SU-DHL-6 (cell line): ENCODE results near the gene RBM33.

Experiments used
- H2AFZ ChIP-seq: fragments of 200-600 bp; sonication (generic); 2 replicates; pipeline ENCODE4 v1.6.1; 2014; ENCODE audit warnings: low read depth, mild to moderate bottlenecking, moderate library complexity, mixed read lengths, antibody characterized with exemption, low read length; ENCODE audit not compliant: severe bottlenecking
- H3F3A ChIP-seq: fragments of 200-600 bp; shearing (Covaris generic); 2 replicates; pipeline ENCODE4 v1.6.0; 2016; ENCODE audit warnings: antibody characterized with exemption, mild to moderate bottlenecking; ENCODE audit not compliant: insufficient read depth
- H3K27ac ChIP-seq: fragments of 200-600 bp; sonication (generic); 2 replicates; pipeline ENCODE4 v1.5.1; 2016; ENCODE audit warnings: low read depth, mild to moderate bottlenecking, low read length, moderate library complexity, mixed read lengths
- H3K27me3 ChIP-seq: fragments of 200-600 bp; sonication (generic), shearing (Covaris generic); 2 replicates; pipeline ENCODE4 v1.6.0; 2014; ENCODE audit warnings: mild to moderate bottlenecking, low read length
- H3K36me3 ChIP-seq: fragments of 200-600 bp; sonication (generic); 2 replicates; pipeline ENCODE4 v1.6.1; 2014; ENCODE audit warnings: mild to moderate bottlenecking, low read length, mixed read lengths
- H3K4me2 ChIP-seq: fragments of 300-600, 200-600 bp; shearing (Covaris generic), sonication (generic); 2 replicates; pipeline ENCODE4 v1.6.0; 2014; ENCODE audit warnings: low read length, low read depth, mild to moderate bottlenecking; ENCODE audit not compliant: poor library complexity, severe bottlenecking
- H3K4me3 ChIP-seq: fragments of 200-600 bp; sonication (generic); 2 replicates; pipeline ENCODE4 v1.5.1; 2014; ENCODE audit warnings: antibody characterized with exemption, low read length, mild to moderate bottlenecking, mixed read lengths; ENCODE audit not compliant: insufficient read depth, poor library complexity, severe bottlenecking
- H3K79me2 ChIP-seq: fragments of 200-600 bp; sonication (generic); 2 replicates; pipeline ENCODE4 v1.6.1; 2014; ENCODE audit warnings: mild to moderate bottlenecking, low read length, moderate library complexity; ENCODE audit not compliant: insufficient read depth
- H3K9ac ChIP-seq: fragments of 200-600 bp; sonication (generic); 2 replicates; pipeline ENCODE4 v1.7.0; 2014; ENCODE audit warnings: mild to moderate bottlenecking, low read length
- H3K9me2 ChIP-seq: fragments of 200-600 bp; sonication (generic); replicated peaks from 2 replicates; pipeline ENCODE4 v1.6.1; 2014; ENCODE audit warnings: low read length; ENCODE audit not compliant: insufficient read depth
- H3K9me3 ChIP-seq: fragments of 200-600 bp; sonication (generic); 2 replicates; pipeline ENCODE4 v1.6.1; 2014; ENCODE audit warnings: low read length, mixed read lengths; ENCODE audit not compliant: insufficient read depth
- H4K20me1 ChIP-seq: fragments of 200-600 bp; sonication (generic); 2 replicates; pipeline ENCODE4 v1.6.1; 2014; ENCODE audit warnings: low read depth, mild to moderate bottlenecking, antibody characterized with exemption, low read length, moderate library complexity, mixed read lengths
- EZH2phosphoT487 ChIP-seq: fragments of 200-600 bp; sonication (generic), shearing (Covaris generic); conservative IDR thresholded peaks from 2 replicates; pipeline ENCODE4 v1.6.1; 2018; ENCODE audit warnings: mild to moderate bottlenecking, antibody characterized with exemption, low read length, moderate library complexity, mixed read lengths
- TF ChIP-seq, protein P1 (sequence below): fragments of 200-600 bp; sonication (generic); IDR thresholded peaks from one replicate; pipeline ENCODE4 v1.5.1; 2017; ENCODE audit warnings: antibody characterized with exemption, mild to moderate bottlenecking, low read length, moderate library complexity; ENCODE audit not compliant: insufficient read depth, poor library complexity, severe bottlenecking

Gene RBM33

DNA sequence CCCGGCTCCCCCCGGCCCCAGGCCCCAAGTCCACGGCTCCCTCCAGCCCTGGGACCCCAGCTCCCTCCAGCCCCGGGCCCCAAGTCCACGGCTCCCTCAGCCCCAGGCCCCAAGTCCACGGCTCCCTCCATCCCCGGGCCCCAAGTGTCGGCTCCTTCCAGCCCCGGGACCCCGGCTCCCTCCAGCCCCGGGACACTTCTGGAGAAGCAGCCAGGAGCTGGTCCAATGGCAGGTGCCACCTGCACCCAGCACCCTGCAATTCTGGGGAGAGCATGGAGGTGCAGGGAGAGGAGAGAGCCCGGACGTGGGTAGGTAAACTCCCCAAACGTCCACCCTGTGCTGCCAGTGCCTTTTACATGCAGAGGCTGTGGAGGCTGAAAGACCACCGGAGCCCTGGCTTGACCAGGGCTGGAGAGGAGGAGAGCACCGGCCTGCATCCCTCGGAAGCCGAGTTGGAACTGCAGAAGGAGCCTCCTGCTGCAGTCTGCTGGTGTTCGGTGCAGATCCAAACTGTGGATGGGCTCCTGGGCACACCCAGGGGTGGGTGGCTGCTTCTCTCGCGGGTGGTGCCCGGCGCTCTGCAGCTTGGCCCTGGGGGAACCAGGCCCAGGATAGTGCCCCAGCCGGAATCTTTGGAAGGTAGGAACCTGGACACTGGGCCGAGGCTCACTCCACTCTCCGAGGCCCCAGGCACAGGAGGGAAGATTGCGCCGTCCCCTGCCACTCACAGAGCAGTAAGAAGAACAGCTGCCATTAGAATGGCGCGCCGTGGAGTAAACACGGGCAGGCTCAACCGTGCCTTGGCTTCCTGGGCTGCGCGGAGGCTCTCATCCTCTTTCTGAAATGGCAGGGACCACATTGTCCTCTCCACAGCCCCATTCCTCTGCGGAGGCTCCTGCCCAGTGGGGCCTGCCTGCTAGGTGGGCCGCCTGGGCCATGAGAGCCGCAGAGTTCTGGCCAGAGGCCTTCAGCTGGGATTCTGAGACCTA lies 153.1 kb downstream of the RBM33 start:
- no peak overlapping the region for H3K4me3 ChIP-seq

DNA sequence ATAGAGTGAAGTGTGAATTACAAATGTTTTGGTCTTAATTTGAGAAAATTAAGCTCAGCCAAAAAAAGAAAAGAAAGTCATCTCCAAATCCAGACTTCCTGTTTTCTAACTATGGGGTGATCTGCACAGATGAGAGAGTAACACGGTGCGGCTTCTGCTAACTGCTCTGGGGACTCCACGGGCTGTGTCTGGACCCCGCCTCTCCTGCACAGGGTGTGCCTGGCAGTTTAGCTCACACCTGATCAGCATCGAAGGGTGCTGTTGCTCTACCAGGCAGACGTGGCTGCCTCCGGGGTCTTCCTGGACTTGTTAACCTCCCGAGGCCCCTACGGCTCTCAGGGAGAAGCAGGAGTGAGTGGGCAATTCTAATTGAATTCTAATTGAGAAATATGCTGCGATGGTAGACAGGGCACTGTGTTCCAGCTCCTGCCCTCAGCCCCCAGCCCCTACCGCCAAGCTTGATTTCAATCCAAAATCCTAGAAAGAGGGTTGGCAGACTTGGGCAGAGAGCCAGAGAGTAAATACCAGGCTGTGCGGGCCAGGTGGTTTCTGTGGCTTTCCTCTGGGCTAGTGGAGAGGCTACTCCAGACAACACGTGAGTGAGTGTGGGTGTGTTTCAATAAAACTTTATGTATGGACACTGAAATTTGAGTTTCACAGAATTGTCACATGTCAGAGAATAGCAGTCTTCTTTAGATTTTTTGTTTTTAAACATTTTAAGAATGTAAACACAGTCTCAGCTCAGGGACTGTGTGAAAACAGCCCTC lies 154.4 kb downstream of the RBM33 start:
- Histone ChIP-seq H3K9me2 (no peaks in the 10 kb centered on the region), H3F3A (no peaks in the 10 kb centered on the region), H3K36me3 (no peaks in the 10 kb centered on the region), H3K27me3 (no peaks in the 10 kb centered on the region), H3K9ac (no peak overlapping the region), H3K27ac (no peak overlapping the region), H2AFZ (no peak overlapping the region), H4K20me1 (no peaks in the 10 kb centered on the region; the same call in 1 of the 2 replicates), H3K4me2 (no peak overlapping the region), H3K4me3 (no peak overlapping the region), H3K9me3 (no peaks in the 10 kb centered on the region), H3K79me2 (no peaks in the 10 kb centered on the region)
- TF ChIP-seq, protein P1, sequence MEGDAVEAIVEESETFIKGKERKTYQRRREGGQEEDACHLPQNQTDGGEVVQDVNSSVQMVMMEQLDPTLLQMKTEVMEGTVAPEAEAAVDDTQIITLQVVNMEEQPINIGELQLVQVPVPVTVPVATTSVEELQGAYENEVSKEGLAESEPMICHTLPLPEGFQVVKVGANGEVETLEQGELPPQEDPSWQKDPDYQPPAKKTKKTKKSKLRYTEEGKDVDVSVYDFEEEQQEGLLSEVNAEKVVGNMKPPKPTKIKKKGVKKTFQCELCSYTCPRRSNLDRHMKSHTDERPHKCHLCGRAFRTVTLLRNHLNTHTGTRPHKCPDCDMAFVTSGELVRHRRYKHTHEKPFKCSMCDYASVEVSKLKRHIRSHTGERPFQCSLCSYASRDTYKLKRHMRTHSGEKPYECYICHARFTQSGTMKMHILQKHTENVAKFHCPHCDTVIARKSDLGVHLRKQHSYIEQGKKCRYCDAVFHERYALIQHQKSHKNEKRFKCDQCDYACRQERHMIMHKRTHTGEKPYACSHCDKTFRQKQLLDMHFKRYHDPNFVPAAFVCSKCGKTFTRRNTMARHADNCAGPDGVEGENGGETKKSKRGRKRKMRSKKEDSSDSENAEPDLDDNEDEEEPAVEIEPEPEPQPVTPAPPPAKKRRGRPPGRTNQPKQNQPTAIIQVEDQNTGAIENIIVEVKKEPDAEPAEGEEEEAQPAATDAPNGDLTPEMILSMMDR, result no peak
- TF ChIP-seq EZH2phosphoT487, result no peak

More for the DNA sequence above, 153.1 kb downstream of the RBM33 start:
- H3K9me2 ChIP-seq, result no peaks in the 10 kb centered on the region
- H3K79me2 ChIP-seq, result no peaks in the 10 kb centered on the region
- H4K20me1 ChIP-seq, result no peaks in the 10 kb centered on the region; the same call in 1 of the 2 replicates
- no peaks in the 10 kb centered on the region for H3F3A ChIP-seq
- no peak for TF ChIP-seq EZH2phosphoT487
- TF ChIP-seq, protein P1, result no peak
- H3K27ac ChIP-seq, result no peak overlapping the region
- no peaks in the 10 kb centered on the region for H3K27me3 ChIP-seq
- H3K4me2 ChIP-seq, result no peak overlapping the region
- H3K9ac ChIP-seq, result no peak overlapping the region
- H3K9me3 ChIP-seq, result no peaks in the 10 kb centered on the region
- H2AFZ ChIP-seq, result no peak overlapping the region
- H3K36me3 ChIP-seq, result no peaks in the 10 kb centered on the region

DNA sequence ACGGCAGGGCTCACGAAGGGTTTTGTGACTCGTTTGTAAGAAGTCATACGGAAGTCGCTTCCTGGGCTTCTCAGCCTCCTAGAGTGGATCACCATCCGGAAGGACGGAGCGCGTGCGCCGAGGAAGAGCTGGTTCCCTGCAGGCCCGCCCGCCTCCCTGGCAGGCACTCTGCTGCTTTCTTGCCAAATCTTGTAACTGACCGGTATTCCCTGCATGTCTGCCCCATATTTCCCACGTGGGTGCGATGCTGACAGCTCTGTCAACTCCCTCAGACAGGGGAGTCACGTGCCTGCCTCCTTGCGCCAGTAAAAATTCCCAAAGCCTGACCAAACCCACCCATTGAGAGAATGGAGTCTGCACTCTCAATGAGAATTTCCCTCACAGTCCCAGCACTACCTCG lies 155.1 kb downstream of the RBM33 start:
- H3K9ac ChIP-seq, result no peak overlapping the region
- H2AFZ ChIP-seq, result no peak overlapping the region
- H4K20me1 ChIP-seq, result no peaks in the 10 kb centered on the region; the same call in 1 of the 2 replicates
- H3F3A ChIP-seq, result no peaks in the 10 kb centered on the region
- TF ChIP-seq EZH2phosphoT487, result no peak
- TF ChIP-seq, protein P1, result no peak
- no peak overlapping the region for H3K4me2 ChIP-seq
- H3K9me2 ChIP-seq, result no peaks in the 10 kb centered on the region
- H3K27me3 ChIP-seq, result no peaks in the 10 kb centered on the region
- H3K36me3 ChIP-seq, result no peaks in the 10 kb centered on the region
- no peaks in the 10 kb centered on the region for H3K79me2 ChIP-seq
- no peaks in the 10 kb centered on the region for H3K9me3 ChIP-seq
- H3K4me3 ChIP-seq, result no peak overlapping the region
- no peak overlapping the region for H3K27ac ChIP-seq
